ENCODE data around the gene BTG2.

BTG2 gene

DNA sequence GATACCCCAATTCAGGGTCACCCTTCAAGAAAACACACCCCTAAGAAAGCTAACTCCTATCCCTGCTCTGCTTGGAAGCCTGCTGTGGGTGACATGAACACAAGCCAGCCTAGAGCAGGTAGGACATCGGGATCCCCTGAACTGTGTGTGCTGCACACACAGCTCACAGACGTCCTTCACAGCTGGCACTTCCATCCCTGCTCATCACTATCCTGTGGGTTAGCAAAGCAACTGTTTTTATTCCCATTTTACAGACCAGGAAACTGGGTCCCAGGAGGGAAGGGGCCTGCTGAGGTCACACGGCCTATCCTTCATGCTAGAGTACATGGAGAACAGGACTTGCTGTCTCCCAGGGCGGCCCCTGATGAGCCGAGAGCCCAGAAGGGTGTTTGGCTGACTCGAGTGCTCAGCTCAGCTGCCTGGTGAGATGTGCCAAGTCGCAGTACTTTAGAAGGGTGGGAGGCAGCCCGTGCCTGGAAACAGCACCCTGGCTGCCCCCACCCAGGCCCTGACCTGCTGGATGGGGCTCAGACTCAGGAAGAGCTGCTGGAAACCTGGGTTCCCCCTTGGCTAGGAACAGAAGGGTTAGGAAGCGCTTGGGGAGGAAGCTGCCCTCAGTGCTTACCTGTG, 28.3 kb upstream of the BTG2 start:
- DNase-seq = no peak

DNA sequence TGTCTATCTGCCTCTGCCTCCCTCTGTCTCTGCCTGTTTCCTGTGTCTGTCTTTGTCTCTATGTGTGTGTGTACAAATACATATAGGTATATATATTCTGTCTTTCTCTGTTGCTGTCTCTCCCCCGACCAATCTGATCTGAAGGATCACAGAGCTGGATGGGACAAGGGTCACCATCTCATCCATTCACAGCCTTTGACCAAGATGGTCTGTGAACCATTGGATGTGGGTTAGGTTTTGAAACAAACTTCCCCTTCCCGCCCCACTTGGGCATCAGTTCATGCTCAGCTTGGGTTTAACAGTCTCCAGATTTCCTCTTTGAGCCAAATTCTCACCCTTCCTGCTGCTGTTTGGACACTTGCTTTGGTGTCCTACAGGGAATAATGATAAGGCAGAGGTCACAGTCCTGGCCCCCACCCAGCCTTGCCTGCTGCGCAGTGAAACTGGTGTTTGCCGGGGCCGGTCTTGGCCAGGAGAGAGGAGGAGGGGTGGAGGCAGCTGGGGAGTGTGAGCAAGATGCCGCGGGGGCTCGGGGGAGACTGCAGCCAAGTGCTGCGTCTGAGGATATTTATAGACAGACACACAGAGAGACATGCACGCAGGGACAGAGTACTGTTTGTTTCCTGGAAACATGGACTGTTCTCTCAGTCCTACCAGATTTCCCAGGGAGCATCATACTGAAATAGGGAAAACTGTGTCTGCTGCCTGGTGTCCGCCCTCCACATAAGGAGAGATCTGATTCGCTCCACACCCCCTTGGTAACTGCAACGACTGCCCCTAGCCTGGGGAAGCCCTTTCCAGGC, 27.0 kb upstream of the BTG2 start:
- DNase-seq = peak; percentile 49

- DNase-seq = no peak
These were observed 26.4 kb upstream of the BTG2 start for GRCh38 chr1:203278885-203279406.

DNA sequence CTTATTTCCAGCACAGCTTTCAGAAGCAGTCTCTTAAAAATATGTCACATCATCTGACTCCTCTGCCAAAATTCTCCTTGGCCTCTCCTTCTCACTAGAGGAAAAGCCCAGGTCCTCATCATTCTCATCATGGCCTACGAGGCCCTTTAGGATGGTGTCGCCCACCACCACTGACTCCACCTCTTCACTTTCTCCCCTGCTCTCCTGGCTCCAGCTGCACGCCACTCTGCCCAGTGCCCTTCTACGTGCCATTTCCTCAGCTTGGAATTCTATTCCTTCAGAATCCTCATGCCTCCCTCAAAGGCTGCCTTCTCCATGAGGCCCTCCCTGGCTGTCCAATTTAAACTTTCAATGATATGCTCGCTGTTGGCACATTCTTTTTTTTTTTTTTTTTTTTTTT, 25.3 kb upstream of the BTG2 start:
- no peak for DNase-seq

GRCh38 chr1:203281033-203281432, 24.3 kb upstream of the BTG2 start:
- no peak for DNase-seq

DNA sequence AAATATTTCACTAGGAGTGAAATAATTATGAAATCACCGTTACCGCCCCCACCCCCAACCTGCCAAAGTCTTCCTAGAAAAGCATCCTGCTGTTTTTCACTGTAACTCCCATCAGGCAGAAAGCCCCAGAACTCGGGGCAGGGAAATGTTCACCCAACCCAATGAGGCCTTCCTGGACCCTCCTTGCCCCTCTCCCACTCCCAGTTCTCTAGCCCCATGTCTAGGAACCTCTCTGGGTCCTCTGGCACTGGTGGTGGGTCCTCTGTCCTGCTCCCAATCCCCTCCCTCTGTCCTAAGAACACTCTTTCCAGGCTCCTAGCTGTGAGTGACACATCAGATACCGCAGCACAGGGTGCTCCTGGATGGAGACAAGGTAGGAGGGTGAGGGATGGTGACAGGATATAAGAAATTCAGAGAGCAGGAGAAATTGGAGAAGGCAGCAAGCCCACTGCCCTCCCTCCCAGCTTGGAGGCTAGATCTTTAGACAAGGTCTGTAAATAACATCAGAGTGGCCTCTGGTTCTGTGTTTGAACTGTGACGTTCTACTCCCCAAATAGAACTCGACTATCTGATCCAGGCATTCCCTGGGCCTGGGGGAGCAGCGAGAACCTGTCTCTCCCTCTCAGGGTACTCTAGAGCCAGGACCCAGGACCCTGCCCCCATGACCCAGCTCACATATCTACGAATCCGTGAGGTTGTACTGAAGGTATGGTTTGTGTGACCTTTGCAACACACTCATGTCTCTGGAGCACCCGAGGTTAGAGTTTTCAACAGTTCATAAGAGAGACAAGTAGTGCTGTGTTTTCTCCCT, 23.3 kb upstream of the BTG2 start:
- DNase-seq = no peak

DNA sequence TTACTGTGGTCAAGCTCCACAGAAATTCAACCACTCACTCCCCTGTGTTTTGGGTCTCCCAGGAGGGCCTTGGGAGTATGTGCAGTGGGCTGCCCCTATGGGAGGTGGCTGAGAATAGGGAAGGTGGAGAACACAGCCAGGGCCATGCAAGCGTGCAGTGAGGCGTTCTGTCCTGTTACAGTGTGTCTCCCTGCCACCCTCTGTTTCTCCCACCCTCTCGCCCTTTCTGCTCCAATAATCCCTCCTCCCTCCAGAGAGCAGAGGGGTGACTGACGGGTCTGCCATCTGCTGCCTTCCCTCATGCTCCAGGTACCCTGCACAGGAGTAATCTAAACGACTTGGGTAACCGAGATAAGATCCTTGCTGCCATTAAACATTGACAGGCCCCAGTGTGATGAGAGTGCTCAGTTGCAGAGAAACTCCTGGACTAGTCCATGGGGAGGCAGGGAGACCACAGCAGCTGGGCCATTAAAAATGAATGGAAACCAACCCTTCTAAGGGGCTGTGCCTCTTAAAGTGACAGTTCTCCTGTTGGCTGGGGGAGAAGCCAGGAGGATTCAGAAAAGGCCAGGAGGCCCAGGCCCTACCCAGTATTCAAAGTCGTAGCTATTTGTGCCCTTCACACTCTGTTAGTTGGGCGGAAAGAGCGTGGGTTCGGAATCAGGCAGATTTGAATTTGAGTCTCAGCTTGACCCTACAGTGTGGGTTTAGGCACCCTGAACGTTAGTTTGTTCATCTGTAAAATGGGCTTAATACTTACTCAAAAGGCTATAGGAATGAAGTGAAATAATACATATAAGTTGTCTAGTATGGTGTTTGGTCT, 22.4 kb upstream of the BTG2 start:
- DNase-seq = peak; percentile 72

GRCh38 chr1:203283597-203283996, 21.7 kb upstream of the BTG2 start:
- no peak for DNase-seq

DNA sequence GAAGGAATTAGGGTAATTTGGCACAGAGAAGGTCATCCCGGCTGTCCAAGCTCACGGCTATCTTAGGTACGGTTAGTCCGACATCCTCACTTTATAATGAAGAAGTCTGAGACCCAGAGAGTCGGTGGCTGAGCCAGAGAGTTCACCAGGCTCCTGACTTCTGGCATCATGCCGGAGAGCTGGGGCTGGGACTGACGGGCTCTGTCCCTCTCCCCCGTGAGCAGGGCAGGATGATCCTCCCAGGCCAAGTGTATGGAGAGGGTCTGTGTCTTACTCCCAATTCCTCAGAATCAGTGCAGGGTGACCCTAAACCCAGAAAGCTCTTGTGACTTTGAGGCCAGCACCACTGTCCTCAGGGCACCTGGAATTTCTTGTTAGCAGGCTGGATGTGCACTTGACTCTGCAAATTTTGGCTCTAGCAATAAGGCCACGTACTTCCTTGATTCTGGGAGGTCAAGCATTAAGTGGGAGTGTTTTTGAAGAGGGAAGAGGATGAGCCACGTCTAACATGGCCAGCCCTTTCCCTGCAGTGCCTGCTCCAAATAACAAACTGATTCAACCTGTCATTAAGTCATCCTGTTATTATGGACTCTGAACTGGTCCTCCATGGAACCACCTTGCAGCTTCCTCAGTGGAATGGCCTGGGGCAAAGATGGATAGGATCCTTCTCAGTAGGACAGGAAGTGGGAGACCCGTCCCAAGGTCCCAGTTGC, 20.8 kb upstream of the BTG2 start:
- no peak for DNase-seq

- DNase-seq = peak; percentile 63
These were observed 18.9 kb upstream of the BTG2 start for GRCh38 chr1:203286161-203286984.

GRCh38 chr1:203287109-203287893, 18.0 kb upstream of the BTG2 start:
- peak; percentile 78 for DNase-seq

DNA sequence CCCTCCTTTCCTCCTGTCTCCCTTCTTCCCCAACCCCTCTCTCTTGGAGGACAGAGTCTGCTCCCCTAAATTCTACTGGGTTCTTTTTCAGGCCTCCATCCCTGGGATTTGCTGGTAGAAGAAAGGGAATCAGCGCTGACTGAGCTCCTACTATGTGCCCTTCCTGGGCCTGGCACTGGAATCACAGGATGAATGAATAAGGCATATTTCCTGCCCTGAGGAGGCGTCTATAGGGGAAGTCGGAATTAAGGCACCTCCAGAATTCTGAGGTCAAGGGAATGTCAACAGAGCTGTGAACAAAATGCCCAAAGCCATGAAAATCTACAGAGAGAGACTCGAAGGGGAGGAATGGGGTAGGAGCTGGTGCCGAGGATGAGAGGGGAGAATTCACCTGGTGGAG, 17.4 kb upstream of the BTG2 start:
- no peak for DNase-seq

DNA sequence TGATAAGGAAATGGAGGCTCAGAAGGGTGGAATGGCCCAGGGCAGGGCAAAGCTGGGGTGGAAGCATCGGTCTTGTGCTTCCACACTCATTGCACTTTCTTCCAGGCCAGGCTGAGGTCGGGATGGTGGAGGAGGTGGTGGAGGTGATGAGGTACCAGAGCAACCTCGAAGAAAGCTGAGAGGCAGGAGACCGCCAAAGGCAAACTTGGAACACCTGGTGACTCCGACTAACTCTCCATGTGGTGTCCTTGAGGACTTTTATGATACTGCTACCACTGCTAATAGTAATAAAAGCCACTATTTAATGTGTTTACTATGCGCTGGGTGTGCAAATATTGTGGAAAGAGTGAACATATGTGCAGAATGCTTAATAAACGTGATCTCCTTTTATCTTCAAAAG, 16.9 kb upstream of the BTG2 start:
- DNase-seq = peak; percentile 24

- DNase-seq = peak; percentile 51
These were observed 15.9 kb upstream of the BTG2 start for GRCh38 chr1:203289281-203289981.

- no peak for DNase-seq
These were observed 15.4 kb upstream of the BTG2 start for GRCh38 chr1:203289982-203290260.

GRCh38 chr1:203290261-203291089, 14.8 kb upstream of the BTG2 start:
- DNase-seq = peak; percentile 83

GRCh38 chr1:203291201-203292096, 13.9 kb upstream of the BTG2 start:
- no peak for DNase-seq

DNA sequence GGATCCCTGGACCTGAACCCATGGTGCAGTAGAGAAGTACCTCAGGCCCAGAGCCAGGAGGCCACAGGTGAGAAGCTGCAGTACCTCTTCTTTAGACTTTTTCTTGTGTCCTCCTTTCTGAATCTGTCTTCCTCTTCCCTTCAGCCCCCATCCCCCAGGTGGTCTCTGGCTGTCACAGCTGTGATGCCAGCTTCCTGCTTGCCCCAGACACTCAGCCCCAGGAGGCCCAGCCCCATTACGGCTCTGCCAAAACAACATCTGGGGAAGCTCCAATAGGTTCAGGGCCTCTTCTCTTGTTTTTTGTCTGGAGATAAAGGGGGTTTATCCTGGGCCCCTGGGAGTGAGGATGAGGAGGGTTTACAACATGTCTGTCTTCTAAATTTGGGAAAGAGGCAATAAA, 9.5 kb upstream of the BTG2 start:
- peak; percentile 33 for DNase-seq

All from NCI-H1694 treated with DMSO at 0.1 percent for 48 hours (cell line).